A549 (cell line): ENCODE data around the gene DGKE. TPM values are rescaled to one million over a fixed set of nuclear protein-coding genes. Genes with fewer than 3 reads are reported as not detected.

ENCODE experiments used
- ATAC-seq, 2 experiments: fragments of 200-7000 bp in 1 of 2; fragments of >200 bp in 1 of 2; cut with Nextera tagmentation in 1 of 2; cut with Tn5 transposase in 1 of 2; 3 replicates each; pipeline versions ENCODE4 v1.8.0 to v1.9.1; 2018 to 2020; ENCODE audit warnings: mild to moderate bottlenecking in 1 of 2, moderate library complexity in 1 of 2
- CTCF ChIA-PET: fragments of 300-600 bp; sonication (Branson Sonifier 250); formaldehyde crosslinking; extraction: SDS; loops from one replicate; lab custom pipeline; 2021; ENCODE audit warnings: antibody characterized with exemption, inconsistent platforms; lab: Yijun Ruan, JAX
- POLR2A ChIA-PET: fragments of 350-600 bp; formaldehyde crosslinking; extraction: SDS; loops from one replicate; lab custom pipeline; 2021; ENCODE audit warnings: antibody characterized with exemption, inconsistent platforms; lab: Yijun Ruan, JAX
- DNase-seq, 2 experiments: peaks; one replicate each; pipeline versions ENCODE4 v3.0.0 to v3.0.0-alpha.2; 2011 to 2016; ENCODE audit warnings: low read depth in 1 of 2, low spot score in 1 of 2
- FAIRE-seq: peaks from 2 replicates; lab custom pipeline; 2011; peaks lifted over from hg19 to GRCh38; lab: Jason Lieb, UNC
- H3K27ac ChIP-seq, 2 experiments: fragments of >200 bp; sonication (Bioruptor Twin); formaldehyde crosslinking; 3 replicates each; pipeline ENCODE4 v1.5.1; 2016 to 2017
- H3K4me1 ChIP-seq: fragments of >200 bp; sonication (Bioruptor Twin); formaldehyde crosslinking; 3 replicates; pipeline ENCODE4 v1.6.1; 2016
- H3K4me2 ChIP-seq: fragments of >200 bp; sonication (Bioruptor Twin); formaldehyde crosslinking; 3 replicates; pipeline ENCODE4 v1.6.1; 2016
- H3K4me3 ChIP-seq: fragments of >200 bp; sonication (Bioruptor Twin); formaldehyde crosslinking; 3 replicates; pipeline ENCODE4 v1.5.1; 2016
- H3K9me3 ChIP-seq: fragments of >200 bp; sonication (Bioruptor Twin); formaldehyde crosslinking; 3 replicates; pipeline ENCODE4 v1.6.1; 2016
- BHLHE40 ChIP-seq: IDR thresholded peaks from 2 replicates; pipeline ENCODE4 v1.6.1; 2012; ENCODE audit warnings: low read depth, low read length, inconsistent platforms
- CBX2 ChIP-seq: fragments of 200-600 bp; sonication (generic); IDR thresholded peaks from 2 replicates; pipeline ENCODE4 v1.6.1; 2016; ENCODE audit warnings: low read depth, mild to moderate bottlenecking, borderline replicate concordance
- CBX8 ChIP-seq: fragments of 200-600 bp; sonication (generic); IDR thresholded peaks from 2 replicates; pipeline ENCODE4 v1.6.1; 2016
- CEBPB ChIP-seq, 2 experiments: fragments of >200 bp in 1 of 2; sonication (Bioruptor Twin) in 1 of 2; formaldehyde crosslinking in 1 of 2; IDR thresholded peaks; 2 replicates each; pipeline ENCODE4 v1.6.1; 2012 to 2016
- CHD4 ChIP-seq: fragments of 200-600 bp; sonication (generic); IDR thresholded peaks from 2 replicates; pipeline ENCODE4 v1.6.1; 2016; ENCODE audit warnings: antibody characterized with exemption, mild to moderate bottlenecking, borderline replicate concordance
- CTCF ChIP-seq: fragments of >200 bp; sonication (Bioruptor Twin); formaldehyde crosslinking; IDR thresholded peaks from 3 replicates; pipeline ENCODE4 v1.5.1; 2016
- EHF ChIP-seq: fragments of 250-450 bp; sonication (Bioruptor Pico); IDR thresholded peaks from 2 replicates; pipeline ENCODE4 v1.5.0; 2020; ENCODE audit warnings: mild to moderate bottlenecking
- EHMT2 ChIP-seq: fragments of 200-600 bp; sonication (generic); IDR thresholded peaks from 2 replicates; pipeline ENCODE4 v1.6.1; 2016; ENCODE audit warnings: antibody characterized with exemption, low read depth, mild to moderate bottlenecking, moderate library complexity
- EP300 ChIP-seq, 2 experiments: fragments of >200 bp; sonication (Bioruptor Twin); formaldehyde crosslinking; IDR thresholded peaks; 2 replicates in 1 of 2; 3 replicates in 1 of 2; pipeline ENCODE4 v1.6.1; 2016 to 2017
- FOSB ChIP-seq: fragments of 250-450 bp; sonication (Bioruptor Pico); IDR thresholded peaks from 2 replicates; pipeline ENCODE4 v1.5.0; 2020; ENCODE audit warnings: mild to moderate bottlenecking, moderate library complexity
- FOSL2 ChIP-seq, 2 experiments: fragments of 450-650 bp in 1 of 2; fragments of >200 bp in 1 of 2; sonication (Bioruptor Twin) in 1 of 2; formaldehyde crosslinking; IDR thresholded peaks; 2 replicates each; pipeline versions ENCODE4 v1.5.0 to v1.6.1; 2016 to 2020; ENCODE audit warnings: mild to moderate bottlenecking in 1 of 2, moderate library complexity in 1 of 2
- HMGXB4 ChIP-seq: fragments of 250-450 bp; sonication (Bioruptor Pico); IDR thresholded peaks from 2 replicates; pipeline ENCODE4 v1.5.0; 2021; ENCODE audit warnings: mild to moderate bottlenecking, moderate library complexity, borderline replicate concordance
- HOXA7 ChIP-seq: fragments of 250-450 bp; sonication (Bioruptor Pico); IDR thresholded peaks from 2 replicates; pipeline ENCODE4 v1.5.0; 2020; ENCODE audit warnings: mild to moderate bottlenecking, moderate library complexity
- HOXB13 ChIP-seq: fragments of 250-450 bp; sonication (Bioruptor Pico); IDR thresholded peaks from 2 replicates; pipeline ENCODE4 v1.5.0; 2020; ENCODE audit warnings: low read depth, mild to moderate bottlenecking, moderate library complexity
- HOXB5 ChIP-seq: fragments of 250-450 bp; sonication (Bioruptor Pico); IDR thresholded peaks from 2 replicates; pipeline ENCODE4 v1.5.0; 2020; ENCODE audit warnings: mild to moderate bottlenecking, moderate library complexity
- JUN ChIP-seq, 2 experiments: fragments of >200 bp; sonication (Bioruptor Twin); formaldehyde crosslinking; IDR thresholded peaks; 2 replicates in 1 of 2; 3 replicates in 1 of 2; pipeline ENCODE4 v1.6.1; 2016 to 2017
- JUNB ChIP-seq: fragments of >200 bp; sonication (Bioruptor Twin); formaldehyde crosslinking; IDR thresholded peaks from 2 replicates; pipeline ENCODE4 v1.6.1; 2016
- KDM1A ChIP-seq: fragments of 200-600 bp; sonication (generic); IDR thresholded peaks from 2 replicates; pipeline ENCODE4 v1.6.1; 2016; ENCODE audit warnings: low read depth, mild to moderate bottlenecking
- MAFK ChIP-seq: fragments of 450-650 bp; IDR thresholded peaks from 2 replicates; pipeline ENCODE4 v1.6.1; 2014; ENCODE audit not compliant: partially characterized antibody
- MYC ChIP-seq: IDR thresholded peaks from 2 replicates; pipeline ENCODE4 v1.6.1; 2012; ENCODE audit warnings: mild to moderate bottlenecking, inconsistent platforms, low read length, improper control_type of control experiment, borderline replicate concordance
- NR3C1 ChIP-seq: fragments of >200 bp; sonication (Bioruptor Twin); formaldehyde crosslinking; IDR thresholded peaks from 3 replicates; pipeline ENCODE4 v1.6.1; 2017
- POLR2AphosphoS2 ChIP-seq: conservative IDR thresholded peaks from 2 replicates; pipeline ENCODE4 v1.6.1; 2012; ENCODE audit warnings: low read length, improper control_type of control experiment, inconsistent platforms
- RARB ChIP-seq: fragments of 250-450 bp; sonication (Bioruptor Pico); IDR thresholded peaks from 2 replicates; pipeline ENCODE4 v1.8.0; 2021; ENCODE audit warnings: mild to moderate bottlenecking, moderate library complexity
- RCOR1 ChIP-seq: fragments of 150-350 bp; IDR thresholded peaks from 2 replicates; pipeline ENCODE4 v1.6.1; 2014; ENCODE audit warnings: antibody characterized with exemption, low read length, low read depth
- RFX5 ChIP-seq: fragments of 450-650 bp; IDR thresholded peaks from 2 replicates; pipeline ENCODE4 v1.7.1; 2014; ENCODE audit warnings: antibody characterized with exemption, mild to moderate bottlenecking, moderate library complexity
- SMC3 ChIP-seq: fragments of >200 bp; sonication (Bioruptor Twin); formaldehyde crosslinking; IDR thresholded peaks from 3 replicates; pipeline ENCODE4 v1.6.1; 2018; ENCODE audit warnings: inconsistent platforms
- SREBF2 ChIP-seq: fragments of 450-650 bp; IDR thresholded peaks from 2 replicates; pipeline ENCODE4 v1.6.1; 2014; ENCODE audit warnings: mild to moderate bottlenecking, moderate library complexity
- TFCP2L1 ChIP-seq: fragments of 250-450 bp; sonication (Bioruptor Pico); IDR thresholded peaks from 2 replicates; pipeline ENCODE4 v1.5.0; 2021; ENCODE audit warnings: mild to moderate bottlenecking
- TP53 ChIP-seq: fragments of 250-450 bp; sonication (Bioruptor Pico); IDR thresholded peaks from 2 replicates; pipeline ENCODE4 v1.5.0; 2021; ENCODE audit warnings: mild to moderate bottlenecking, moderate library complexity
- USF2 ChIP-seq: fragments of 450-650 bp; IDR thresholded peaks from 2 replicates; pipeline ENCODE4 v1.6.1; 2014; ENCODE audit warnings: antibody characterized with exemption
- ZC3H11A ChIP-seq: fragments of 450-650 bp; IDR thresholded peaks from 2 replicates; pipeline ENCODE4 v1.6.1; 2014; ENCODE audit warnings: antibody characterized with exemption, mild to moderate bottlenecking
- ZNF302 ChIP-seq: fragments of 250-450 bp; sonication (Bioruptor Pico); IDR thresholded peaks from 2 replicates; pipeline ENCODE4 v1.9.0; 2021; ENCODE audit warnings: inconsistent platforms, mild to moderate bottlenecking, moderate library complexity
- ZSCAN20 ChIP-seq: fragments of 250-450 bp; sonication (Bioruptor Pico); IDR thresholded peaks from 2 replicates; pipeline ENCODE4 v1.8.0; 2022; ENCODE audit warnings: mild to moderate bottlenecking, moderate library complexity
- WGBS: methylation state at CpG from one replicate; pipeline ENCODE4 v1.1.6; 2017; ENCODE audit errors: missing lambda C conversion rate; 5-methylcytosine and 5-hydroxymethylcytosine counted together
- polyA plus RNA-seq, 4 experiments: library from polyadenylated mRNA; depleted of rRNA in 3 of 4; stranded (reverse); fragments of >200 nt; fragmentation: RNase III in 1 of 4; extraction: RNeasy Plus Mini Kit Qiagen cat#74134 plus additional on column Dnase treatment in 1 of 4; gene quantifications; 2 replicates in 3 of 4; 3 replicates in 1 of 4; pipeline ENCODE4 v1.2.3, GENCODE V29; 2011 to 2017
- TF ChIP-seq, protein P1 (sequence below): fragments of >200 bp; sonication (Bioruptor Twin); formaldehyde crosslinking; IDR thresholded peaks from 2 replicates; pipeline ENCODE4 v1.6.1; 2016

The DGKE gene
- polyA plus RNA-seq, 2 of the 4 experiments (the other 2 are of a cell fraction) = 3.4 to 4.6 TPM

DNA sequence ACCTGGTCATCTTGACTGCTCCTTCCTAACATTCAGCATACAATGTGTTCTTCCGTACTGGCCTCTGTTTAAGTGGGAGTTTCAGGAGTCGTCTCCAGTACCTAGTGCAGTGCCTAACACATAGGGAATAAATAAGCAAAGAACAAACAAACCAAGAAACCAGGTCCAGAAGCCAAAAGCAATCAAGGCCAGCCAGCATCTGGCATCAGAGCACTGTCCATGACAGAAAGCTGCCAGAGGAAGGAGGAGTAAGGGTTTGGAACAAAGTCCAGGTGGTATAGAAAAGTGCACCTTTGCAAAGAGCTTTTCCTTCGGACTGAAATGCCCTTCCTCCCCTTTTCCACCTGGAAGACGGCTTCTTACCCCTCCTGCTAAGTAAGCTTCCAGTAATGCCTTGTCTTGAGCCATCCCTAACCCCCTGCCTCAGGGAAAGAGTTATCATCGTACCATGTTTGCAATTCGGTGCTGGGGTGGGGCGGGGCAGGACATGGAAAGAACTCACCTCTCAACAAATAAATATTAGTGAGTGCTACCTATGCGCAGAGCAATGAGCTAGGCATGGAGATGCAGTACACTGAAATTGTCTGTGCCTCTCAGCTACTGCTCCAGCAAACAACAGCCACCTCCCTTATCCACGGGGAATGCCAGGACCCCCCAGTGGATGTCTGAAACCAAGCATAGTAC is 47.8 kb upstream of the DGKE start:
- ChIA-PET CTCF (interaction anchor here (1.5 to 2.7 kb wide), 6 partner anchors 21 to 287 kb away, joined by 4 to 8 read pairs (median 6); partner anchors contain the start of gene NOG), POLR2A (interaction anchor here (0.5 to 0.6 kb wide), 2 partner anchors 128 to 1295 kb away, joined by 3 to 10 read pairs; partner anchors contain the start of gene TRIM25)
- no peaks in the 10 kb centered on the region for H3K9me3 ChIP-seq
- ATAC-seq (no peak), DNase-seq (no peak), FAIRE-seq (no peak)
- no peak overlapping the region for H3K4me3 ChIP-seq
- H3K27ac ChIP-seq = peak overlapping the region; percentile 70 to 72; a peak in 5 of 6 replicates
- TF ChIP-seq HOXA7 (CRISPR knock-in tag) (no peak), HOXB5 (no peak), CBX2 (no peak), NR3C1 (no peak), SREBF2 (no peak), RCOR1 (no peak), RFX5 (no peak), HOXB13 (CRISPR knock-in tag) (no peak), TFCP2L1 (no peak), POLR2AphosphoS2 (no peak), BHLHE40 (no peak), CHD4 (no peak), JUNB (no peak), MYC (no peak), ZSCAN20 (CRISPR knock-in tag) (no peak), KDM1A (no peak)
- TF ChIP-seq, protein P1, sequence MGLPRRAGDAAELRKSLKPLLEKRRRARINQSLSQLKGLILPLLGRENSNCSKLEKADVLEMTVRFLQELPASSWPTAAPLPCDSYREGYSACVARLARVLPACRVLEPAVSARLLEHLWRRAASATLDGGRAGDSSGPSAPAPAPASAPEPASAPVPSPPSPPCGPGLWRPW = no peak
- 59% methylated on average over 9 of the region's 9 CpGs for WGBS
- H3K4me1 ChIP-seq = peaks cover 27% of the 10 kb centered on the region
- H3K4me2 ChIP-seq = peak overlapping the region; percentile 55; the same call in 2 of the 3 replicates

DNA sequence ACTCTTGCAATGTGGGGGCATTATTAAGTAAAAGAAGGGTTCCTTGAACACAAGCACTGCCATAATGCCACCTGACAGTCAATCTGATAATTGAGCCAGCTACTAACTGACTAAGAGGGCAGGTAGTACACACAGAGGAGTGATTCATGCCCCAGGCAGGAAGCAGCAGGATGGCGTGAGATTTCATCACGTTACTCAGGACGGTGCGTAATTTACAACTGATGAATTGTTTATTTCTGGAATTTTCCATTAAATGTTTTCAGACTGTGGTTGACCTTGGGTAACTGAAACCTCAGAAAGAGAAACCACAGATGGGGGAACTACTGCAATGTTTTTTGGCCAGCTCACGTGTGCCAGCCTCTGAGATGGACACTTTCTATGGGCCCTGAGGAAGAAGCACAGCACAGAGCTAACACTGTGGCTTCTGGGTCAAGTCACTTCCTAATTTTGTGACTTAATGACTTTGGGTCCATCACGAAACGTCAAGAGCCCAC is 46.9 kb upstream of the DGKE start:
- Histone ChIP-seq H3K9me3 (no peaks in the 10 kb centered on the region), H3K4me1 (peaks cover 27% of the 10 kb centered on the region), H3K4me3 (no peak overlapping the region), H3K4me2 (peak overlapping the region; percentile 55), H3K27ac (peak overlapping the region; percentile 70 to 72)
- WGBS = 43% methylated on average over 7 of the region's 7 CpGs
- POLR2A ChIA-PET = interaction anchor here (0.5 to 0.6 kb wide), 2 partner anchors 127 to 1296 kb away, joined by 3 to 10 read pairs; partner anchors contain the start of gene TRIM25
- DNase-seq (peak; percentile 27 to 70), ATAC-seq (peak; percentile 87 to 94), FAIRE-seq (peak; percentile 39)
- CTCF ChIA-PET = interaction anchor here (1.5 to 2.7 kb wide), 6 partner anchors 22 to 288 kb away, joined by 4 to 8 read pairs (median 6); partner anchors contain the start of gene NOG
- TF ChIP-seq JUN (IDR thresholded peaks at IDR 0.05) (peak; percentile 26 to 30; a peak in 1 of 5 replicates), TP53 (CRISPR knock-in tag) (no peak), ZNF302 (CRISPR knock-in tag) (no peak), TFCP2L1 (no peak), USF2 (no peak), FOSB (no peak), SMC3 (no peak), CEBPB (IDR thresholded peaks at IDR 0.05) (peak; percentile 41 to 44; a peak in 2 of 4 replicates), CHD4 (no peak), CTCF (no peak), CBX8 (no peak), ZC3H11A (no peak), EHF (CRISPR knock-in tag) (no peak), HOXB5 (no peak), EHMT2 (no peak), HMGXB4 (CRISPR knock-in tag) (no peak), RFX5 (no peak), ZSCAN20 (CRISPR knock-in tag) (no peak), MAFK (no peak), FOSL2 (IDR thresholded peaks at IDR 0.05) (peak; percentile 36; the same call in 1 of the 2 replicates), FOSL2 (CRISPR knock-in tag; IDR thresholded peaks at IDR 0.05) (peak; percentile 66), RCOR1 (no peak), EP300 (IDR thresholded peaks at IDR 0.05) (peak in 1 of 2 experiments; percentile 32; a peak in 2 of 5 replicates), RARB (no peak)
